WTC11 (cell line): ENCODE results near the gene CTNND2. TPM values are rescaled to one million over a fixed set of nuclear protein-coding genes. Genes with fewer than 3 reads are reported as not detected.

Experiments used
- ATAC-seq: fragments of 200-7000 bp; cut with Tn5 transposase; 2 replicates; pipeline ENCODE4 v1.10.0; 2021; ENCODE audit warnings: mild to moderate bottlenecking, moderate library complexity
- CTCF ChIA-PET: fragments of 300-600 bp; sonication (Branson Sonifier 250); formaldehyde crosslinking; loops from one replicate; lab custom pipeline; 2021; ENCODE audit warnings: antibody characterized with exemption; lab: Charles Lee
- POLR2A ChIA-PET: fragments of 350-600 bp; sonication (Branson Sonifier 250); formaldehyde crosslinking; loops from one replicate; lab custom pipeline; 2021; ENCODE audit warnings: antibody characterized with exemption; lab: Charles Lee
- DNase-seq: peaks from one replicate; pipeline ENCODE4 v3.0.0; 2021; ENCODE audit warnings: low spot score
- H3K27ac Mint-ChIP-seq: 2 replicates; pipeline ENCODE4 v1.8.0; 2021; ENCODE audit warnings: mixed read lengths
- H3K27me3 Mint-ChIP-seq: 2 replicates; pipeline ENCODE4 v1.8.0; 2021; ENCODE audit warnings: low read depth, mild to moderate bottlenecking, moderate library complexity, mixed read lengths
- H3K36me3 Mint-ChIP-seq: 2 replicates; pipeline ENCODE4 v1.8.0; 2021; ENCODE audit warnings: mixed read lengths
- H3K4me1 Mint-ChIP-seq: 2 replicates; pipeline ENCODE4 v1.8.0; 2022; ENCODE audit warnings: mixed read lengths
- H3K4me3 Mint-ChIP-seq: 2 replicates; pipeline ENCODE4 v1.8.0; 2021; ENCODE audit warnings: mild to moderate bottlenecking, moderate library complexity, mixed read lengths
- H3K9me3 Mint-ChIP-seq: 2 replicates; pipeline ENCODE4 v1.8.0; 2021; ENCODE audit warnings: mixed read lengths
- ELF4 ChIP-seq: sonication (generic); formaldehyde crosslinking; IDR thresholded peaks from 2 replicates; pipeline ENCODE4 v1.8.1; 2022; ENCODE audit warnings: low read depth, mild to moderate bottlenecking, moderate library complexity, missing genetic modification reagents
- EMX1 ChIP-seq: fragments of 250-450 bp; sonication (Bioruptor Pico); IDR thresholded peaks from 2 replicates; pipeline ENCODE4 v1.8.0; 2021; ENCODE audit warnings: mild to moderate bottlenecking
- KAT7 ChIP-seq: sonication (generic); formaldehyde crosslinking; IDR thresholded peaks from 2 replicates; pipeline ENCODE4 v1.8.1; 2023; ENCODE audit warnings: missing genetic modification reagents, mild to moderate bottlenecking, borderline replicate concordance
- MYBL2 ChIP-seq: sonication (generic); formaldehyde crosslinking; IDR thresholded peaks from 2 replicates; pipeline ENCODE4 v1.8.1; 2023; ENCODE audit warnings: mild to moderate bottlenecking, moderate library complexity, missing genetic modification reagents
- NFATC4 ChIP-seq: fragments of 250-450 bp; sonication (Bioruptor Pico); IDR thresholded peaks from 2 replicates; pipeline ENCODE4 v1.9.0; 2021; ENCODE audit warnings: mild to moderate bottlenecking
- NFE2L1 ChIP-seq: sonication (generic); formaldehyde crosslinking; IDR thresholded peaks from 2 replicates; pipeline ENCODE4 v1.8.1; 2023; ENCODE audit warnings: missing genetic modification reagents
- RELA ChIP-seq: sonication (generic); formaldehyde crosslinking; IDR thresholded peaks from 2 replicates; pipeline ENCODE4 v1.8.1; 2022; ENCODE audit warnings: missing genetic modification reagents, mild to moderate bottlenecking, borderline replicate concordance
- STAT6 ChIP-seq: sonication (generic); formaldehyde crosslinking; conservative IDR thresholded peaks from 2 replicates; pipeline ENCODE4 v1.8.1; 2023; ENCODE audit warnings: mild to moderate bottlenecking, low read depth, missing genetic modification reagents, moderate library complexity
- TCF7 ChIP-seq: sonication (generic); formaldehyde crosslinking; IDR thresholded peaks from 2 replicates; pipeline ENCODE4 v1.8.0; 2022; ENCODE audit warnings: mild to moderate bottlenecking, low read depth, missing genetic modification reagents, moderate library complexity
- TP53 ChIP-seq: sonication (generic); formaldehyde crosslinking; IDR thresholded peaks from 2 replicates; pipeline ENCODE4 v1.8.1; 2023; ENCODE audit warnings: mild to moderate bottlenecking, missing genetic modification reagents
- USF2 ChIP-seq: sonication (generic); formaldehyde crosslinking; IDR thresholded peaks from 2 replicates; pipeline ENCODE4 v1.8.1; 2023; ENCODE audit warnings: mild to moderate bottlenecking, missing genetic modification reagents, moderate library complexity
- ZMAT4 ChIP-seq: fragments of 250-450 bp; sonication (Bioruptor Pico); IDR thresholded peaks from 2 replicates; pipeline ENCODE4 v1.9.0; 2021; ENCODE audit warnings: mild to moderate bottlenecking
- total RNA-seq: library from RNA; stranded (reverse); gene quantifications from 3 replicates; pipeline ENCODE4 v1.2.3, GENCODE V29; 2021
- TF ChIP-seq, protein P1 (sequence below): fragments of 250-450 bp; sonication (Bioruptor Pico); IDR thresholded peaks from 2 replicates; pipeline ENCODE4 v1.9.0; 2021; ENCODE audit warnings: moderate library complexity, mild to moderate bottlenecking, inconsistent platforms, borderline replicate concordance
- TF ChIP-seq, protein P2 (sequence below): sonication (generic); formaldehyde crosslinking; IDR thresholded peaks from 2 replicates; pipeline ENCODE4 v1.8.0; 2022; ENCODE audit warnings: mild to moderate bottlenecking, missing genetic modification reagents
- TF ChIP-seq, protein P3 (sequence below): sonication (generic); formaldehyde crosslinking; IDR thresholded peaks from 2 replicates; pipeline ENCODE4 v1.8.1; 2023; ENCODE audit warnings: mild to moderate bottlenecking, missing genetic modification reagents
- TF ChIP-seq, protein P4 (sequence below): sonication (generic); formaldehyde crosslinking; IDR thresholded peaks from 2 replicates; pipeline ENCODE4 v1.8.0; 2023; ENCODE audit warnings: missing genetic modification reagents, mild to moderate bottlenecking, borderline replicate concordance
- TF ChIP-seq, protein P5 (sequence below): fragments of 250-450 bp; sonication (Bioruptor Pico); IDR thresholded peaks from 2 replicates; pipeline ENCODE4 v2.1.2; 2022; ENCODE audit warnings: mild to moderate bottlenecking, moderate library complexity

CTNND2 gene
- total RNA-seq, 1 experiment from 2014 or later, result 11.9 TPM

- TF ChIP-seq MYBL2 (CRISPR knock-in tag), result no peak
- no peak for TF ChIP-seq EMX1 (CRISPR knock-in tag)
- no peak for TF ChIP-seq USF2 (CRISPR knock-in tag)
- no peak for TF ChIP-seq STAT6 (CRISPR knock-in tag)
- TF ChIP-seq ELF4, result no peak
- TF ChIP-seq ZMAT4 (CRISPR knock-in tag), result no peak
- no peak for TF ChIP-seq RELA (CRISPR knock-in tag)
- no peak for TF ChIP-seq KAT7 (CRISPR knock-in tag)
- no peak for TF ChIP-seq TCF7 (CRISPR knock-in tag)
Measured at GRCh38 chr5:11892832-11893231, 11.4 kb downstream of the CTNND2 start (continued).

DNA sequence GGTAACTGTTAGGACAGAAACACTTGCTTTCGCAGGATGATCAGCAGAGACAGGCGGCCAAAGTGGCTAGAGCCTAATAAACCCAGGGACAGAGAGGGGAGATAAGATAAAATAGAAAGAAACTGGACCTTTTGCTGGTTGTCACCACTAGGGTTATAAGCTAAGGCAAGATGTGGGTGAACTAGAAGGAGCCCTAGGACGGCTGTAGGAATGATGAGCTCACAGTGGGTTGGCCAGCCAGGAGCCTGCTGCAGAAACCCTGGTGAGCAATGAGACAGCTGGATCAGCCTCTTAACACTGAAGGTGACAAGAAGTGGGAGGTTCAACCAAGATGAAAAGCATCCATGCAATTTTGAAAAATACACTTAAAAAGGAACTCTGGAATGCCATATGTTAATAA, 13.5 kb downstream of the CTNND2 start:
- DNase-seq, result no peak
- Mint-ChIP-seq H3K4me3 (no peak overlapping the region), H3K4me1 (no peaks in the 10 kb centered on the region), H3K27me3 (no peaks in the 10 kb centered on the region), H3K27ac (no peak overlapping the region), H3K36me3 (no peaks in the 10 kb centered on the region), H3K9me3 (no peaks in the 10 kb centered on the region)
- POLR2A ChIA-PET, result no interaction called here
- TF ChIP-seq, protein P1, sequence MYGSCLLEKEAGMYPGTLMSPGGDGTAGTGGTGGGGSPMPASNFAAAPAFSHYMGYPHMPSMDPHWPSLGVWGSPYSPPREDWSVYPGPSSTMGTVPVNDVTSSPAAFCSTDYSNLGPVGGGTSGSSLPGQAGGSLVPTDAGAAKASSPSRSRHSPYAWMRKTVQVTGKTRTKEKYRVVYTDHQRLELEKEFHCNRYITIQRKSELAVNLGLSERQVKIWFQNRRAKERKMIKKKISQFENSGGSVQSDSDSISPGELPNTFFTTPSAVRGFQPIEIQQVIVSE (CRISPR knock-in tag), result no peak
- TF ChIP-seq, protein P2, sequence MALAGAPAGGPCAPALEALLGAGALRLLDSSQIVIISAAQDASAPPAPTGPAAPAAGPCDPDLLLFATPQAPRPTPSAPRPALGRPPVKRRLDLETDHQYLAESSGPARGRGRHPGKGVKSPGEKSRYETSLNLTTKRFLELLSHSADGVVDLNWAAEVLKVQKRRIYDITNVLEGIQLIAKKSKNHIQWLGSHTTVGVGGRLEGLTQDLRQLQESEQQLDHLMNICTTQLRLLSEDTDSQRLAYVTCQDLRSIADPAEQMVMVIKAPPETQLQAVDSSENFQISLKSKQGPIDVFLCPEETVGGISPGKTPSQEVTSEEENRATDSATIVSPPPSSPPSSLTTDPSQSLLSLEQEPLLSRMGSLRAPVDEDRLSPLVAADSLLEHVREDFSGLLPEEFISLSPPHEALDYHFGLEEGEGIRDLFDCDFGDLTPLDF, result no peak
- TF ChIP-seq, protein P3, sequence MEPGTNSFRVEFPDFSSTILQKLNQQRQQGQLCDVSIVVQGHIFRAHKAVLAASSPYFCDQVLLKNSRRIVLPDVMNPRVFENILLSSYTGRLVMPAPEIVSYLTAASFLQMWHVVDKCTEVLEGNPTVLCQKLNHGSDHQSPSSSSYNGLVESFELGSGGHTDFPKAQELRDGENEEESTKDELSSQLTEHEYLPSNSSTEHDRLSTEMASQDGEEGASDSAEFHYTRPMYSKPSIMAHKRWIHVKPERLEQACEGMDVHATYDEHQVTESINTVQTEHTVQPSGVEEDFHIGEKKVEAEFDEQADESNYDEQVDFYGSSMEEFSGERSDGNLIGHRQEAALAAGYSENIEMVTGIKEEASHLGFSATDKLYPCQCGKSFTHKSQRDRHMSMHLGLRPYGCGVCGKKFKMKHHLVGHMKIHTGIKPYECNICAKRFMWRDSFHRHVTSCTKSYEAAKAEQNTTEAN (CRISPR knock-in tag), result no peak
- peak; percentile 81 for ATAC-seq
- CTCF ChIA-PET, result interaction anchor here (1.3 kb wide), 1 partner anchor 13 kb away, joined by 4 read pairs; the partner anchor contains the start of gene CTNND2

- Mint-ChIP-seq H3K36me3 (0 out of 2 replicates have a peak, but pooled peaks cover 2% of the 10 kb centered on the region), H3K27ac (no peak overlapping the region), H3K4me3 (no peak overlapping the region), H3K4me1 (no peaks in the 10 kb centered on the region), H3K27me3 (no peaks in the 10 kb centered on the region; the same call in 1 of the 2 replicates), H3K9me3 (peaks cover 15% of the 10 kb centered on the region)
- ChIA-PET POLR2A (no interaction called here), CTCF (interaction anchor here (0.7 kb wide), 1 partner anchor 21 kb away, joined by 4 read pairs; no protein-coding TSS in a partner anchor)
- DNase-seq (no peak), ATAC-seq (no peak)
- TF ChIP-seq, protein P1 (CRISPR knock-in tag), result no peak
- TF ChIP-seq TP53 (CRISPR knock-in tag), result no peak
- no peak for TF ChIP-seq NFATC4 (CRISPR knock-in tag)
- TF ChIP-seq, protein P4, sequence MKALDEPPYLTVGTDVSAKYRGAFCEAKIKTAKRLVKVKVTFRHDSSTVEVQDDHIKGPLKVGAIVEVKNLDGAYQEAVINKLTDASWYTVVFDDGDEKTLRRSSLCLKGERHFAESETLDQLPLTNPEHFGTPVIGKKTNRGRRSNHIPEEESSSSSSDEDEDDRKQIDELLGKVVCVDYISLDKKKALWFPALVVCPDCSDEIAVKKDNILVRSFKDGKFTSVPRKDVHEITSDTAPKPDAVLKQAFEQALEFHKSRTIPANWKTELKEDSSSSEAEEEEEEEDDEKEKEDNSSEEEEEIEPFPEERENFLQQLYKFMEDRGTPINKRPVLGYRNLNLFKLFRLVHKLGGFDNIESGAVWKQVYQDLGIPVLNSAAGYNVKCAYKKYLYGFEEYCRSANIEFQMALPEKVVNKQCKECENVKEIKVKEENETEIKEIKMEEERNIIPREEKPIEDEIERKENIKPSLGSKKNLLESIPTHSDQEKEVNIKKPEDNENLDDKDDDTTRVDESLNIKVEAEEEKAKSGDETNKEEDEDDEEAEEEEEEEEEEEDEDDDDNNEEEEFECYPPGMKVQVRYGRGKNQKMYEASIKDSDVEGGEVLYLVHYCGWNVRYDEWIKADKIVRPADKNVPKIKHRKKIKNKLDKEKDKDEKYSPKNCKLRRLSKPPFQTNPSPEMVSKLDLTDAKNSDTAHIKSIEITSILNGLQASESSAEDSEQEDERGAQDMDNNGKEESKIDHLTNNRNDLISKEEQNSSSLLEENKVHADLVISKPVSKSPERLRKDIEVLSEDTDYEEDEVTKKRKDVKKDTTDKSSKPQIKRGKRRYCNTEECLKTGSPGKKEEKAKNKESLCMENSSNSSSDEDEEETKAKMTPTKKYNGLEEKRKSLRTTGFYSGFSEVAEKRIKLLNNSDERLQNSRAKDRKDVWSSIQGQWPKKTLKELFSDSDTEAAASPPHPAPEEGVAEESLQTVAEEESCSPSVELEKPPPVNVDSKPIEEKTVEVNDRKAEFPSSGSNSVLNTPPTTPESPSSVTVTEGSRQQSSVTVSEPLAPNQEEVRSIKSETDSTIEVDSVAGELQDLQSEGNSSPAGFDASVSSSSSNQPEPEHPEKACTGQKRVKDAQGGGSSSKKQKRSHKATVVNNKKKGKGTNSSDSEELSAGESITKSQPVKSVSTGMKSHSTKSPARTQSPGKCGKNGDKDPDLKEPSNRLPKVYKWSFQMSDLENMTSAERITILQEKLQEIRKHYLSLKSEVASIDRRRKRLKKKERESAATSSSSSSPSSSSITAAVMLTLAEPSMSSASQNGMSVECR (CRISPR knock-in tag), result no peak
- TF ChIP-seq NFE2L1 (CRISPR knock-in tag), result no peak
- TF ChIP-seq, protein P5, sequence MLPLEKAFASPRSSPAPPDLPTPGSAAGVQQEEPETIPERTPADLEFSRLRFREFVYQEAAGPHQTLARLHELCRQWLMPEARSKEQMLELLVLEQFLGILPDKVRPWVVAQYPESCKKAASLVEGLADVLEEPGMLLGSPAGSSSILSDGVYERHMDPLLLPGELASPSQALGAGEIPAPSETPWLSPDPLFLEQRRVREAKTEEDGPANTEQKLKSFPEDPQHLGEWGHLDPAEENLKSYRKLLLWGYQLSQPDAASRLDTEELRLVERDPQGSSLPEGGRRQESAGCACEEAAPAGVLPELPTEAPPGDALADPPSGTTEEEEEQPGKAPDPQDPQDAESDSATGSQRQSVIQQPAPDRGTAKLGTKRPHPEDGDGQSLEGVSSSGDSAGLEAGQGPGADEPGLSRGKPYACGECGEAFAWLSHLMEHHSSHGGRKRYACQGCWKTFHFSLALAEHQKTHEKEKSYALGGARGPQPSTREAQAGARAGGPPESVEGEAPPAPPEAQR (CRISPR knock-in tag), result no peak
Measured at GRCh38 chr5:11888221-11888620, 16.0 kb downstream of the CTNND2 start.
